Spinal cord (tissue), 10 donors: Measurements from ENCODE around the gene PGM2L1. TPM values are rescaled to one million over a fixed set of nuclear protein-coding genes. Genes with fewer than 3 reads are reported as not detected.

Source experiments
- DNase-seq, 6 donors: peaks; one replicate each; pipeline versions ENCODE4 v3.0.0 to v3.0.0-alpha.2; 2013 to 2015; ENCODE audit warnings: low spot score in 6 of 6, low read depth in 4 of 6
- H3K27ac ChIP-seq: one replicate; pipeline ENCODE4 v1.5.1; 2013; ENCODE audit warnings: low read depth, low read length, control low read depth
- H3K27me3 ChIP-seq: one replicate; pipeline ENCODE4 v1.6.1; 2013; ENCODE audit warnings: low read length; ENCODE audit not compliant: control insufficient read depth, insufficient read depth
- H3K36me3 ChIP-seq: one replicate; pipeline ENCODE4 v1.6.1; 2013; ENCODE audit warnings: low read length; ENCODE audit not compliant: control insufficient read depth, insufficient read depth
- H3K4me1 ChIP-seq: one replicate; pipeline ENCODE4 v1.6.1; 2013; ENCODE audit warnings: low read length; ENCODE audit not compliant: control insufficient read depth, insufficient read depth
- H3K4me3 ChIP-seq: one replicate; pipeline ENCODE4 v1.5.1; 2013; ENCODE audit warnings: low read depth, low read length, control low read depth
- H3K9me3 ChIP-seq: one replicate; pipeline ENCODE4 v1.6.1; 2013; ENCODE audit warnings: low read length; ENCODE audit not compliant: control insufficient read depth, insufficient read depth
- WGBS: methylation state at CpG from one replicate; pipeline ENCODE4 v1.1.5; 2013; ENCODE audit warnings: missing lambda C conversion rate; ENCODE audit not compliant: insufficient coverage; 5-methylcytosine and 5-hydroxymethylcytosine counted together
- polyA plus RNA-seq, 2 donors: library from polyadenylated mRNA; unstranded; fragments of 120-200 nt; gene quantifications; one replicate each; pipeline ENCODE4 v1.2.1, GENCODE V29; 2013; ENCODE audit not compliant: insufficient read length in 2 of 2
- total RNA-seq, 2 donors: library from RNA; depleted of rRNA in 1 of 2; stranded (reverse); fragments of 120-200 nt in 1 of 2; fragments of >200 nt in 1 of 2; gene quantifications; one replicate each; pipeline versions ENCODE4 v1.2.3 to v1.2.4, GENCODE V29; 2013 to 2014
- donor health status: healthy.

Gene PGM2L1
- total and polyA plus RNA-seq, 4 donors, result 20.2 to 116 (median 61.4) TPM

DNA sequence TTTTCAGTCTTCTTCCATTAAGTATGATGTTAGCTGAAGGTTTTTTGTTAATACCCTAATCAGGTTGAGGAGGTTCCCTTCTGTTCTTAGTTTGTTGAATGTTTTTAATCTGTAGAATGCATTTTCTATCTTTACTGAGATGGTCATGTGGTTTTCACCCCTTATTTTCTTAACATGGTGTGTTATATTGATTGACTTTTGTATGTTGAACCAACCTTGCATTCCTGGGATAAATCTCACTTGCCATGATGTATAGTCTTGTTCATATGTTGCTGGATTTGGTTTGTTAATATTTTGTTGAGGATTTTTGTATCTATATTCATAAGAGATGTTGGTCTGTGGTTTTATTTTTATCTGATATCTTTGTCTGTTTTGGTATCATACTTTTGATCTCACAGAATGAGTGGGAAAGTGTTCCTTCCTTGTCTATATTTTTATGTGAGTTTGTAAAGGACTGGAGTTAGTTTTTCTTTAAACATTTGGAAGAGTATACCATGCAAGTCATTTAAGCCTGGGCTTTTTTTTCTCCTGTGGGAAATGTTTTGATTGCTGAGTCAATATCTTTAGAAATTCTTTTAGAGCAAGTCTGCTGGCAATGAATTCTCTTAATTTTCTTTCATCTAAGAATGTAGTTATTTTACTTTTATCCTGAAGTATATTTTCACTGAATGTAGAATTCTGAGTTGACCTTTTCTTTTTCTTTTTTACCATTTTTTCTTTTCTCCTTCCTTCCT is 81.3 kb downstream of the PGM2L1 start:
- no peak for DNase-seq
- no peak overlapping the region for H3K27ac ChIP-seq
- H3K9me3 ChIP-seq, result peaks cover 7% of the 10 kb centered on the region
- peaks cover 6% of the 10 kb centered on the region for H3K27me3 ChIP-seq
- no peak overlapping the region for H3K4me3 ChIP-seq
- H3K36me3 ChIP-seq, result no peaks in the 10 kb centered on the region
- no peaks in the 10 kb centered on the region for H3K4me1 ChIP-seq

DNA sequence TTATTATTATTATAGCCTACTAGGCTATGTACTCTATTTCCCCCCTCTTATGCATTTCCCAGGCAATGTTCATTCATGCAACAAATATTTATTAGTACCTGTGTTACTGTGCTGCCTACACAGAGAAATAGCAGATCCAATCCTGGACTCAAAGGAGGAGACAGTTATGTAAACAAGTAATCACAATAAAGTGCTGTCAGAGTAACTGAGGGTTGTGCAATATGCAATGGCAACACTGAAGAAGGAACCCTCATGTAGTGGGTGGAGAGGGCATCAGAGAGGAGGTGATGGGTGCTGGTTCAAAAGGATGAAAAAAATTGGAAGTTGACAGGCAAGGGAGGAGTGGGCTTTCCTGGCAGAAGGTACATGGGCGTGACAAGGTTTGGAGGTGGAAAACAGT is 85.9 kb downstream of the PGM2L1 start:
- no peak for DNase-seq
- no peak overlapping the region for H3K4me3 ChIP-seq
- no peaks in the 10 kb centered on the region for H3K36me3 ChIP-seq
- whole genome bisulfite sequencing, result 100% methylated on average over 1 of the region's 1 CpG
- peaks cover 7% of the 10 kb centered on the region for H3K9me3 ChIP-seq
- H3K4me1 ChIP-seq, result peaks cover 8% of the 10 kb centered on the region
- peaks cover 19% of the 10 kb centered on the region for H3K27me3 ChIP-seq
- no peak overlapping the region for H3K27ac ChIP-seq

DNA sequence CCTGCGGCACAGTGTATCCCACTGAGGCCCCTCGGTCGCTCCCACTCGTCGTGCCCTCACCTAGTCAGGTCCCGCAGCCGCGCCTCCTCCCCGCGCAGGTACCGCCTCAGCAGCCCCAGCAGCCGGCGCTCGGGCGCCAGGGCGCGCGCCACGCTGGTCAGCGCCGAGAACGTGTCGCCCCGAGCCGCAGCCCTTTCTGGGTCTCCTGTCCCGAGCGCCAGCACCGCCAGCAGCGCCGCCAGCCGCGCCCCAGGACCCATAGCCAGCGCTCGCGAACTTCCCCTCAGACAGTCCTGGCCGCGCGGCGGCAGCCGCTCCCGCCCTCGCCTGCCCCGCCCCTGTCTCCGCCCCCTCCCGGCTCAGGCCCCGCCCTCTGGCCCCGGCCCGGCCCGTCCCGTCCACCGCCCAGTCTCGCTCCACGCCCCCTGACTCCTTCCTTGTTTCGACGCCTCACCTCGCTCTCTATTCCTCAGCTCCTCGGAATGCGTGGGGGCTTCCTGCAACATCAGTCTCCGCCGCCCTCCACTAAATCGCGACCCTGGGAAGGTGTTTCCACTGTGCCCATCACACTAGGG is 86.8 kb downstream of the PGM2L1 start, which contains the start of gene P4HA3:
TSS of gene P4HA3 (minus strand) at position 289 of the 575 bp plus-strand sequence. CDS start at position 260, 29 bp downstream.
- H3K27me3 ChIP-seq, result peaks cover 19% of the 10 kb centered on the region
- H3K4me1 ChIP-seq, result peaks cover 8% of the 10 kb centered on the region
- 3% methylated on average over 56 of the region's 62 CpGs for WGBS
- H3K9me3 ChIP-seq, result peaks cover 4% of the 10 kb centered on the region
- H3K36me3 ChIP-seq, result no peaks in the 10 kb centered on the region
- peak in 2 of 6 donors; percentile 45 to 53 for DNase-seq
- H3K4me3 ChIP-seq, result peak within 1 kb of the TSS; percentile 33
- no peak within 1 kb of the TSS for H3K27ac ChIP-seq

DNA sequence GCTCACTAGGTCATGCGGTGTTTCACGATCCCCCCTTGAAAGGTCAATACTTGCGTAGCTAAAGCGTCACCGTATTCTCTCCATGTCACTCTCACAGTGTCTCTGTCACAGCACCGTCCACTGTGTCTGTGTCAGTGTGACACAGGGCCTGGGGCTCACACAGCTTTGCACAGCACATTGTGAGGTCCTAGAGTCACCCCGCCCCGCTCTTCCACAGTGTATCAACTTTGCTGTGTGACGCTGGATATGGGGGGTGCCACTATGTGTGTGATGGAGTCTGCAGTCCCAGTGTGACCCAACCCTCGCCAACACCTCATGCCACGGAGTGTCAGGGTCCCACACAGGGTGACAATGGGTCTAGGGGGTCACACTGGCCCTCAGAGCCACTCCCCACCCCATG is 87.4 kb downstream of the PGM2L1 start:
- H3K4me1 ChIP-seq, result peaks cover 8% of the 10 kb centered on the region
- 72% methylated on average over 7 of the region's 11 CpGs for WGBS
- DNase-seq, result no peak

DNA sequence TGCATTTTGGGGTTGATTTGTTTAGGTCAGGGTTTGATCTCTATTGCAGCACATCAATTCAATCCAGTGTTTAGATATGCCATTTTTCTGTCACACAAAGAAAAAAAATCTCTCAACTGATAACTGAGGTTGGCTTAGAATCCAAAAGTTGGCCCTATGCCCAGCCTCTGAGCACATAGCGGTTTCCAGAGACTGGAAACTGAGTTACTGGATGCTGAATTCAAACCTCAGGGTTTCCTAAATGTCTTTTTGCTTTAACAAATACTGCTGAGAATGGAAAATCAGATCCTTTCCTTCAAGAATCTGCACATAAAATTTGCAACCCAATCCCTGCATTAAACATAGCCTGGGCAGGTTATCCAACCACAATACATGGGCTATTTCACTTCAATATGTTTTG is 90.8 kb downstream of the PGM2L1 start:
- H3K27ac ChIP-seq, result no peak overlapping the region
- peaks cover 14% of the 10 kb centered on the region for H3K27me3 ChIP-seq
- H3K9me3 ChIP-seq, result no peaks in the 10 kb centered on the region
- no peaks in the 10 kb centered on the region for H3K36me3 ChIP-seq
- no peak overlapping the region for H3K4me3 ChIP-seq
- WGBS, result 20% methylated on average over 1 of the region's 1 CpG
- H3K4me1 ChIP-seq, result peaks cover 8% of the 10 kb centered on the region
- peak in 2 of 6 donors; percentile 78 to 80 for DNase-seq

More for the DNA sequence above, 87.4 kb downstream of the PGM2L1 start:
- Histone ChIP-seq H3K27ac (no peak overlapping the region), H3K9me3 (peaks cover 2% of the 10 kb centered on the region), H3K4me3 (peak overlapping the region; percentile 33), H3K36me3 (no peaks in the 10 kb centered on the region), H3K27me3 (peaks cover 19% of the 10 kb centered on the region)

DNA sequence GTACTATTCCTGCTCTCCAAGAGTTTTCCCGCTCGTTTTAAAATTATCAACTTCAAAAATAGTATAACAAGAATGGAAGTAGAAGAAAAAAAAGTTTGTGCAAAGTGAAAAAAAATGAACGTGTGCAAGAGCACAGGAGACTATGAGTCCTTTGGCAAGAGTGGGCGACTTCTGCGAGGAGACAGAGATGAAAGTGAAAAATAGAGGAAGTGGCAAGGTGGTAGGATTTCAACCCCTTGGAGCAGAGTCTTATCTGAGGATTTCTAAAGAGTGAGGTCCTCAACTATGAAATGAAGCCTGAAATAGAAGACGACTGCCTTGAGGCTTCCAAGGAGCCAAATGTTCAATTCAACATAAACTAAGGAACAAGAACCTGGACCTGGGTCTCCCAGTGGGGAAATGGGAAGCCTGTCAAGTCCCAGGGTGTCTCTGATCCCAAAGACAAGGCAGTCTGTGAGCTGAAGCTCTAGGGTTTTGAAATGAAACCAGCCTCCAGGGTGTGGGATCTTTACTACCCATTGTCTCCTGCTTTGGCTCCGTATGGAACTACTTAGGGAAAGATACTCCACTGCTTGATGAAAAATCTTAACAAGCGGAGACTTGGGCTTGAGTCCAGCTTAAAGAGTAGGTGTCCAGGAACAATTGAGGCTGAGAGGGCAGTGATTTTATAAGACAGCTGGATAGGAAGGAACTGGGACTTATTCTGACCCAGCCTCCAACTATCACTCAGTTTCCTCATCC is 91.6 kb downstream of the PGM2L1 start:
- 92% methylated on average over 5 of the region's 8 CpGs for WGBS
- H3K4me3 ChIP-seq, result no peak overlapping the region

DNA sequence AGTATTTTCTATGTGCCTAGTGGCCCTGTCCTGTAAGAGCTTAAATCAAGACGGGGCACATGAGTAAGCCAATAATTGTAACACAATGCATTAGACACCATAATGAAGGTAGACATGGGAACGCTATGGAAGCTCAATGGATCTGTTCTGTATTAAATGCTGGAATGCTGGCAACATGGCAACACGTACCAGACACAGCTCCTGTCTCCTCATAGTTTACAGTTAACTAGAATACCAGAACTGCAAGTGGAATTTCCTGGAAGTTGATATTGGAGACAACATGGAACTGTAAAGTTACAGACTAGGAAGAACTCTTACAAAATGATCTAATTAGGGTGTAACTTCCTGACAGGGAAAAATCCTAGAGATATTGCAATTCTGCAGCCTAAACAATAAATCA is 99.2 kb downstream of the PGM2L1 start:
- no peak overlapping the region for H3K27ac ChIP-seq
- H3K4me1 ChIP-seq, result no peaks in the 10 kb centered on the region
- no peaks in the 10 kb centered on the region for H3K27me3 ChIP-seq
- no CpG with 5 or more reads among the region's 3 CpGs for WGBS
- H3K36me3 ChIP-seq, result no peaks in the 10 kb centered on the region
- no peak for DNase-seq
- H3K9me3 ChIP-seq, result no peaks in the 10 kb centered on the region
- no peak overlapping the region for H3K4me3 ChIP-seq

More for the DNA sequence above, 91.6 kb downstream of the PGM2L1 start:
- DNase-seq, result peak in 1 of 6 donors; percentile 14
- Histone ChIP-seq H3K36me3 (no peaks in the 10 kb centered on the region), H3K9me3 (no peaks in the 10 kb centered on the region), H3K27ac (no peak overlapping the region), H3K4me1 (peaks cover 5% of the 10 kb centered on the region), H3K27me3 (peaks cover 10% of the 10 kb centered on the region)

DNA sequence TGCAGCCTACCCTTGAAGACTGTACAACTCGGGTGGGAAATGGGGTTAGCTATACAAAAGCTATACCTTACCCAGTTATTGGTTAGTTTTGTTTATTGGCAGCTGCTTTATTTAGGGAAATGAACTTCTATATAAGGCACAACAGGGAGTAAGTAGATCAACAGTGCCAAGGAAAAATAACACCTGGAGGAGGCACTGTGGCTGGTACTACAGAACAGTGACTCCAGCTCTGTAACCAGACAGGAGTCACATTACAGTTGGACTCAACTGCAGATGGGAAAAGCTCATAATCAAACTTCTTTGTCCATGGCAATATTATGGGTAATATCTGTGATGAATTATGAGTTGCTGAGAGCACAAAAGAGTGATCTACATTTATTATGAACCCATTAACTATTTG is 100.7 kb downstream of the PGM2L1 start:
- no peaks in the 10 kb centered on the region for H3K36me3 ChIP-seq
- H3K4me3 ChIP-seq, result no peak overlapping the region
- WGBS, result no CpG with 5 or more reads among the region's 1 CpG
- DNase-seq, result no peak
- no peaks in the 10 kb centered on the region for H3K4me1 ChIP-seq
- H3K27me3 ChIP-seq, result no peaks in the 10 kb centered on the region
- H3K27ac ChIP-seq, result no peak overlapping the region
- H3K9me3 ChIP-seq, result no peaks in the 10 kb centered on the region

DNA sequence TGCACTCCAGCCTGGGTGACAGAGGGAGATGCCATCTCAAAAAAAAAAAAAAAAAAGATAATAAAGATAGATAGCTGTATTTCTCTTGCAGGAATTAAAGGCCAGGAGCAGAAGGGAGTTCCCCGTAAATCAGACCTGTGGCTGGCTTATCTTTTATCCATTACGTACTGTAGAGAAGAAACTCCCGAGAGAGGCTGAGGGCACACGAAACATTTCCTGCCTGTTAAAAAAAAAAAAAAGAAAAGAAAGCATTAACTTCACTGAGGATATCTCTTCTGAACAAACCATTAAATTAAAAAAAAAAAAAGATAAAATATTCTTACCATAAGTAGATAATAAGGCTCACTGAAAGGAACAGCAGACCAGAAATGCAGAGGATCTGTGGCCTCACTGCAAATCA is 109.3 kb downstream of the PGM2L1 start:
- no CpG with 5 or more reads among the region's 4 CpGs for WGBS
- H3K9me3 ChIP-seq, result no peaks in the 10 kb centered on the region
- H3K36me3 ChIP-seq, result no peaks in the 10 kb centered on the region
- H3K27ac ChIP-seq, result no peak overlapping the region
- no peaks in the 10 kb centered on the region for H3K27me3 ChIP-seq
- H3K4me3 ChIP-seq, result no peak overlapping the region
- H3K4me1 ChIP-seq, result no peaks in the 10 kb centered on the region
- DNase-seq, result no peak
